Effector memory CD8-positive, alpha-beta T cell (primary cell): ENCODE data around the gene IL17REL.

Experiments used
- ATAC-seq: fragments of 150-1000 bp; cut with Tn5 transposase; replicated peaks from 2 replicates; pipeline ENCODE4 v1.10.0; 2021; ENCODE audit warnings: mild to moderate bottlenecking, moderate library complexity
- DNase-seq, 3 experiments: peaks; one replicate each; pipeline ENCODE4 v3.0.0; 2021
- H3K27ac Mint-ChIP-seq, 2 donors: one replicate each; pipeline ENCODE4 v1.8.0; 2022; ENCODE audit warnings: mild to moderate bottlenecking in 2 of 2, mixed read lengths in 2 of 2, moderate library complexity in 2 of 2
- H3K27me3 Mint-ChIP-seq, 2 donors: one replicate each; pipeline ENCODE4 v1.8.0; 2022; ENCODE audit warnings: mixed read lengths in 2 of 2
- H3K36me3 Mint-ChIP-seq: one replicate; pipeline ENCODE4 v1.8.0; 2022; ENCODE audit warnings: mild to moderate bottlenecking, moderate library complexity, mixed read lengths; ENCODE audit not compliant: insufficient read depth
- H3K4me1 Mint-ChIP-seq, 2 donors: one replicate each; pipeline ENCODE4 v1.8.0; 2022; ENCODE audit warnings: low read depth in 2 of 2, mixed read lengths in 2 of 2
- H3K4me3 Mint-ChIP-seq, 2 donors: one replicate each; pipeline ENCODE4 v1.8.0; 2022; ENCODE audit warnings: mild to moderate bottlenecking in 2 of 2, mixed read lengths in 2 of 2, moderate library complexity in 2 of 2
- H3K9me3 Mint-ChIP-seq, 2 donors: one replicate each; pipeline ENCODE4 v1.8.0; 2022; ENCODE audit warnings: mixed read lengths in 2 of 2
- total RNA-seq, 9 experiments: gene quantifications; one replicate each; lab custom pipeline; 2026; lab: John Stamatoyannopoulos, UW

The IL17REL gene
- total RNA-seq: 0 to 0.73 (median 0.11) reads per million in 9 experiments

DNA sequence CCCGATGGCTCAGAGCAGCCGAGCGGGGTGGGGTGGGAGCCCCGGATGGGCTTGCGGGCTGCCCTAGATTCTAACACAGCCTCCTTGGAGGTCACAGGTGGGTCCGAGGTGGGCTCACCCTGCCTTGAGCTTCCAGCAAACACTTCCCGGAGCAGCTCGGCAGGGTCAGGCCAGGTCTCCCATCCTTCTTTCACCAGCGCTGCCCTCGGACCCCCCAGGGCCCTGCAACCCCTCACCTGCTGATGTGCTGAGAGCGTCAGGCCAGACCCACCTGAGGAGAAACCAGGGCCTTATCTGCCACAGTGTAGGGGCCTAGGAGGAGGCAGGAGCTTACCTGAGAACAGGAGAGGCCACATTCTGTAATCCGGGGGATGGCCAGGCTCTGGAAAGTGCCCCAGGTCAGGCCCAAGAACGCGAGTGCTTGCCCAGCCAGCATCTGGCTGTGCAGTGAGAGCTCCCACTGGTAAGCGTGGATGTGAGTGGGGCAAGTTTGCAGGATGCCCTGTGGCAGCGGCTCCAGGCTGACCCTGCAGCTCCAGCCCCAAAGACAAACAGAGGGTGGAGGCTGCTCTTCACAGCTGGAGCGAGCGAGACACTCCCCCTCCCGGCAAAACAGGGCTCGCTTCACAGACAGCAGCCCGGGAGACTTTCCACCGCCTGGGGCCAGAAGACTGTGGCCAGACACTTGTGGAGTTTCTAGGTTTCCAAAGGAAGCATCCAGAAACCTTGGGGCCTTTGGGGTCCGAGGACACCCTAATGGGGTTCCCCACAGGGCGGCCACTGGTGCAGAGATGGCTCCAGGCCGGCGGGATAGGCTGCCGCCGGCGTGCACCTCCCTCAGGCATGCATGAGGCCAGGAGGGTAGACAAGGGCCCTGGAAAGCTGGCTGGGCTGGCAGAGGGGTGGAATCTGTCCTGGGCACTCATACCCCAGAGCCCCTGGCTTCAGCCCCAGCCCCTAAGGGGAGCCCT lies at the start of gene IL17REL:
Gene IL17REL, minus strand, starts transcription at position 555 of the 971 bp plus-strand sequence. Its CDS starts 119 bp downstream, at position 436.
- Mint-ChIP-seq H3K9me3 (no peaks in the 10 kb centered on the region), H3K4me3 (peak within 1 kb of the TSS; percentile 76 to 78), H3K27me3 (peaks cover 14 to 38% of the 10 kb centered on the region in 2 donors), H3K4me1 (peaks cover 13 to 30% of the 10 kb centered on the region in 2 donors), H3K27ac (peak within 1 kb of the TSS; percentile 73 to 85), H3K36me3 (peaks cover 3% of the 10 kb centered on the region)
- ATAC-seq: no peak
- DNase-seq: no peak

DNA sequence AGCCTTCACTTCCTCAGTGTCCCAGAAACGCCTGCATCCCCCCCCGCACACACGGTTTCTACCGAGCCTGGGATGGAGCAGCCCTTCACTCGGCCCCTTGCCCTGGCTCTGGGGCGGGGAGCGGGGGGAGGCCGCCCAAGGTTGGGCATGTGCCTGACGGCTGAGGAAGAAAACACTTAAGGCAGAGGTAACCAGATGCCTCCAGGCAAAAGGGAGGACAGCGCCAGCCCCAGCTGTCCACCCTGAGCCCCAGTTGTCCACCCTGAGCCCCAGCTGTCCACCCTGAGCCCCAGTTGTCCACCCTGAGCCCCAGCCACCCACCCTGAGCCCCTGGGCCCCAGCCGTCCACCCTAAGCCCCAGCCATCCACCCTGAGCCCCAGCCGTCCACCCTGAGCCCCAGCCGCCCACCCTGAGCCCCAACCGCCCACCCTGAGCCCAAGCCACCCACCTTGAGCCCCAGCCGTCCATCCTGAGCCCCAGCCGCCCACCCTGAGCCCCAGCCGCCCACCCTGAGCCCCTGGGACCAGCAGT lies 49.3 kb upstream of the IL17REL start:
- no peak overlapping the region for H3K27ac Mint-ChIP-seq
- ATAC-seq (no peak), DNase-seq (no peak)
- H3K4me1 Mint-ChIP-seq: no peaks in the 10 kb centered on the region
- H3K4me3 Mint-ChIP-seq: no peak overlapping the region
- no peaks in the 10 kb centered on the region for H3K9me3 Mint-ChIP-seq
- peaks cover 21 to 36% of the 10 kb centered on the region in 2 donors for H3K27me3 Mint-ChIP-seq
- H3K36me3 Mint-ChIP-seq: no peaks in the 10 kb centered on the region

DNA sequence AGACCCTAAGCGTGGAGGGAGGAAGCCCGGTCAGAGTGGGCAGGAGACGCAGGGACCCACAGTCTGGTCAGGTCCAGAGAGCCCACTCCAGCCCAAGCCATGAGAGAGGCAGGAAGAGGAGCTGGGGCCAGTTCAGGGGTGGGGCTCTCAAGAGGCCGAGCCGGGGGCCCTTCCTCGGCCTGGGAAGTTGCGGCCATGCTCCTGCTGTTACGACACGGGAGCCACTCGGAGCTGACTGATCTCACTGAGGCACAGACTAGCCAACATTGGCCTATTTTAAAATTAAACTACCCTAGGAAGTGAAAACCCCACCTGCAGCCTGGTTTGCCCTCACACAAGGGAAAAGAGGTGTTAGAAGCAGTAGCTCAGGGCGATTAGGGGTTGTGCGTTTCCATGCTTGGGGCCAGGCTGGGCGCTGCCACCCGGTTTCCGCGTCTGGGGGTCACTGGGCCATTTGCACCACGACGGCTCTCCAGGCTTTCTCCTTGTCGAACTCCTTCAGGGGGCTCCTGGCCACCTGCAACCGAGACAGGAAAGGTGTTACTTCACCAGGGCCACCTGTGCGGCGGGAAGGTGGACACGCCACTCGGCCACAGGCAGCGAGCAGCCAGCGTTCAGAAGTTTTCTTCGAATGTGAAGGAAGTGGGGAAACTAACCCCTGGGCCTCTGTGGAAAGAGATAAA lies 48.7 kb upstream of the IL17REL start:
- no peaks in the 10 kb centered on the region for H3K36me3 Mint-ChIP-seq
- H3K27ac Mint-ChIP-seq: no peak overlapping the region
- H3K4me1 Mint-ChIP-seq: no peaks in the 10 kb centered on the region
- no peaks in the 10 kb centered on the region for H3K9me3 Mint-ChIP-seq
- peaks cover 25 to 42% of the 10 kb centered on the region in 2 donors for H3K27me3 Mint-ChIP-seq
- DNase-seq (no peak), ATAC-seq (no peak)
- H3K4me3 Mint-ChIP-seq: no peak overlapping the region

DNA sequence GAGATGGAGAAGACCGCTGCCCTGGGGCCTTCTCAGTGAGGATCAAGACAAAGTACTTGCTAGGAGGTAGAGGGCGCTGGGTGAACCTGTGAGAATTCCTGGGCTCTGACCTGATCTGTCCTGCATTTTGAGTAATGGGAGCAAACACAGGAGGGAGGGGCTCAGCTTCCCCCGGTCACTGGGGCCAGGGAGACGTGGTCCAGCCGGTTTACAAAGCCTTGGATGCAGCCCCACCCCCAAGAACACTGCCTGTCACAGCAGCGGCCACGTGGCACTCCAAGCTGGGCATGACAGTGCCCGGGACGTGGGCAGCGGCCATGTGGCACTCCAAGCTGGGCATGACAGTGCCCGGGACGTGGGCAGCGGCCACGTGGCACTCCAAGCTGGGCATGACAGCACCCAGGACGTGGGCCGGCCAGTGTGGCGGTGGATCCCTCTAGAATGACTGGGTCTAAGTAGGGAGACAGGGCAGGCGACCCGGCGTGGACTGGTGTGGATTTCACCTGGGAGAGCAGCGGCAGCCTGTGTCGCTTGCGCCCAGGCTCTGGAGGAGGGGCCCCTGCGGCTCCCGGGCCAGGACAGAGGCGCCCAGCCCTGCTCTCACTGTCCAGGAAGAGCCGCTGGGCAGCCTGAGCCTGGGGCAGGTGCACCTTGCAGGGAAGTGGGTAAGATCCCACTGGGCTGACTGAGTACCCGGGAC lies 48.0 kb upstream of the IL17REL start:
- DNase-seq (no peak), ATAC-seq (no peak)
- Mint-ChIP-seq H3K27ac (no peak overlapping the region), H3K4me1 (no peaks in the 10 kb centered on the region), H3K4me3 (no peak overlapping the region), H3K27me3 (peaks cover 25 to 49% of the 10 kb centered on the region in 2 donors), H3K36me3 (no peaks in the 10 kb centered on the region), H3K9me3 (no peaks in the 10 kb centered on the region)

DNA sequence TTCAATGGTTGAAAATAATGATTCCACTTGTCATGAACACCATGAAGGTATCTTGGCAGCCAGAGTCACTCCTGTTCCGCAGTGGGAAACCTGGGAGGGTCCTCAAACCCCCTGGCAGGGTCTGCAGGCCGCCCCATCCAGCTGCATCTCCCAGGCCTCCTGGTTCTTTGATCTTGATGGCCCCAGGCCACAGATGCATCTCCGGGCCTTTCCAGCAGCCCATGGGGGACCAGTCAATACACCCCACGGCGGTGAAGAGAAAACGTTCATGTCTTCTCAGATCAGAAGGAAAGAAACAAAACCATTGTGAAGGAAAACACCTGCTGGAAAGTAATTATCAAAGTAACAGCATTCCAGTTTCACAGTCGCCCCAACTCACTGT lies 47.3 kb upstream of the IL17REL start:
- no peak overlapping the region for H3K27ac Mint-ChIP-seq
- H3K4me3 Mint-ChIP-seq: peak overlapping the region in 1 of 2 donors; percentile 15
- H3K36me3 Mint-ChIP-seq: no peaks in the 10 kb centered on the region
- no peaks in the 10 kb centered on the region for H3K4me1 Mint-ChIP-seq
- DNase-seq (no peak), ATAC-seq (no peak)
- peaks cover 31 to 56% of the 10 kb centered on the region in 2 donors for H3K27me3 Mint-ChIP-seq
- no peaks in the 10 kb centered on the region for H3K9me3 Mint-ChIP-seq

DNA sequence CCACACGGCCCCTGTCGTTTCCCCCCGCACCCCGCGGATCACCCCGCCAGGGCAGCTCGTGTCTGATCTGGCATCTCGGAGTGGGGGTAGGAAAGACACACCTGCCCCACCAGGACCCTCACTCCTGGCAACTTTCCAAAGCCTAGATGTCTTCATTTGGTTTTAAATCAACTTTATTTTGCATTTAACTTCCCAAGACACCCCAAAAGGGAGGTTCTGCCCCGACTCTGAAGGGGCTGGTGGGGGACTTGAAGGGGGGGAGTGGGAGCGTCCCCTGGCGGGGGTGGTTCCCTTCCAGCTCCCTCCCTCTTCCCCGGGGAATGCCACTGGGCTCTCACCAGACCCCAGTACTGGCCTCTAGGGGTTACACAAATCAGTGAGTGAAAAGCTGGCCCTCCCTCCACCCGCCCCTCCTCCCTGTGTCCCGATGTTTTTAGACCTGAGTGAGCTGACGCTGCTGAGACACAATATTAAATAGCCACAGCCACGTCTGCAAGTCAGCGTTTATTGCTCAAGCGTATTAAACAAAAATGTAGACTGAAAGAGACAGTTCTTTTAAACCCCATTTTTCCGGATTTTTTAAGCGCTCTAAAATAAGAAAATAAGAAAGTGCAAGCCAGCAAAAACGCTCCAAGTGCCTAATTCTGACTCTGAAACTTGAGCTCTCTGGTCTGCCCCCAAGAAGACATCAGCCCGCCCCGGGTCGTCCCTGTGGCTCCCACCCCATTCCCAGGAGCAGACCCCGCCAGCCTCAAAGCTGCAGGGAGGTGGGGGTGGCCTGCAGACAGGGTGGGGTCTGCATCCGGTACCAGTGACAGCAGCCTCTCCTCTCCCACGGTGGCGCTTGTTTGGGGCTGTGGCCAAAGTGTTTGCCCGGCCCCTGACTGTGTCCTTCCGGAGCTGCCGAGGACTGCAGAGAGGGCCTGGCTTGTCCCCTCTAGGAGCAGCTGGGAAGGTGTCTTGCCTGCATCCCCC lies 46.6 kb upstream of the IL17REL start:
- Mint-ChIP-seq H3K27ac (no peak overlapping the region), H3K4me1 (no peaks in the 10 kb centered on the region), H3K9me3 (no peaks in the 10 kb centered on the region), H3K36me3 (no peaks in the 10 kb centered on the region), H3K4me3 (peak overlapping the region in 1 of 2 donors; percentile 15), H3K27me3 (peaks cover 32 to 63% of the 10 kb centered on the region in 2 donors)
- ATAC-seq (no peak), DNase-seq (no peak)

DNA sequence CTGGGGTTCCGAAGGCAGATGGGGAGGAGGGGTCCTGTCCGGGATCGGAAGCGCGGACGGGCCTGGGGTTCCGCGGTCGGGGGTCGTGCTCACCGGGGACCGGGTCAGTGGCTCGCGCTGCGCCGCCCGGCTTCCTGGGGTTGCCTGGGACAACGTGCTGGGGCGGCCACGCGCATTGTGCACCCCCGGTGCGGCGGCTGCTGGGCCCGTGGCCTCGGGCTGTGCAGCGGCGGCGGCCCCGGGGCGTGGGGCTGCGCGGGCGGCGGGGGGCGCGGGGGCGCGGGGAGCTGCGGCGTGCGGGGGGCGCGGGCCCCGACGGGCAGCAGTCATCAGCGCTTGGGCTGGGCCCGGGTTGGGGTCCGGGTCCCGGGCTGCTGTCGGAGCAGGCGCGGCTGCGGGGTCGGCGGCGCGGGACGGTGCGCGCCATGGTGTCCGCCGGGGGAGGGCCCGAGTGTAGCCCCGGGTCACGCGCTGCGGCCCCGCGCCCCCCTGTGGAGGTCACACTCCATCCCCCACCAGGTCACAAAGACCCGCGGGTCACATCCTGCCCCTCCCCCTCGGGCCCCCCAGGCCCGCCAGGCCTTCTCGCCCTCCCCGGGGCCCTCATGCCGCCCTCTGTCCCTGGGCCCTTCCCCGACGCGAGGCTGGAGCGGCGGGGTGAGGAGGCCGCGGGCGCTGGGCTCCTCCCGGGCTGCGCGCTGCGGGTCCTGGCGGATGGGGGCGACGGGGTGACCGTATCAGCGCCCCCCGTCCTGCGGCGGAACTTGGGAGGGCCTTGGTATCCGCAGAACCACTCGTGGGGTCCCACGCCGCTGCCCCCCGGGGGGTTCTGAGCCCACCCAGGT lies 45.7 kb upstream of the IL17REL start, which contains the start of gene TTLL8:
Gene TTLL8, minus strand, starts transcription at position 238 of the 845 bp plus-strand sequence.
- Mint-ChIP-seq H3K4me3 (peak within 1 kb of the TSS in 1 of 2 donors; percentile 27), H3K27ac (no peak within 1 kb of the TSS), H3K9me3 (no peaks in the 10 kb centered on the region), H3K4me1 (no peaks in the 10 kb centered on the region), H3K36me3 (no peaks in the 10 kb centered on the region), H3K27me3 (peaks cover 32 to 71% of the 10 kb centered on the region in 2 donors)
- no peak for DNase-seq
- no peak for ATAC-seq

DNA sequence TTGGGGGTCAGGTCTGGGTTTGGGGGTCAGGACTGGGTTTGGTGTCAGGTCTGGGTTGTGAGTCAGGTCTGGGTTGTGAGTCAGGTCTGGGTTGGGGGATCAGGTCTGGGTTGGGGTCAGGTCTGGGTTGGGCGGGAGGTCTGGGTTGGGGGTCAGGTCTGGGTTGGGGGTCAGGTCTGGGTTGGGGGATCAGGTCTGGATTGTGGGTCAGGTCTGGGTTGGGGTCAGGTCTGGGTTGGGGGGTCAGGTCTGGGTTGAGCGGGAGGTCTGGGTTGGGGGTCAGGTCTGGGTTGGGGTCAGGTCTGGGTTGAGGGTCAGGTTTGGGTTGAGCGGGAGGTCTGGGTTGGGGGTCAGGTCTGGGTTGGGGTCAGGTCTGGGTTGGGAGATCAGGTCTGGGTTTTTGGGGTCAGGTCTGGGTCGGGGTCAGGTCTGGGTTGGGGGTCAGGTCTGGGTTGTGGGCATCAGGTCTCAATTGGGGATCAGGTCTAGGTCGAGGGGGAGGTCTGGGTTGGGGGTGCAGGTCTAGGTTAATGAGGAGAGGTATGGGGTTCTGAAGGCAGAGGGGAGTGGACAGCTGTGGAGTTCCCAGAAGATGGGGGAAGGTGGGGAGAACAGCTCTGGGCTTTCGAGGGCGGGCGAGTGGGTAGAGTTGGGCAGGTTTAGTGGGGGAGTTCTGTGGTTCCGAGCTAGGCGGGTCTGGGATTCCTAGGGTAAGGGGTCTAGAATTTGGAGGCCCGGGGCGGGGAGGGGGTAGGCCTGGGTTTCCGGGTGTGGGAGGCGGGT lies 44.9 kb upstream of the IL17REL start:
- ATAC-seq: no peak
- Mint-ChIP-seq H3K27me3 (peaks cover 33 to 71% of the 10 kb centered on the region in 2 donors), H3K4me3 (peak overlapping the region in 1 of 2 donors; percentile 27), H3K36me3 (no peaks in the 10 kb centered on the region), H3K27ac (no peak overlapping the region), H3K4me1 (no peaks in the 10 kb centered on the region), H3K9me3 (no peaks in the 10 kb centered on the region)
- DNase-seq: no peak

DNA sequence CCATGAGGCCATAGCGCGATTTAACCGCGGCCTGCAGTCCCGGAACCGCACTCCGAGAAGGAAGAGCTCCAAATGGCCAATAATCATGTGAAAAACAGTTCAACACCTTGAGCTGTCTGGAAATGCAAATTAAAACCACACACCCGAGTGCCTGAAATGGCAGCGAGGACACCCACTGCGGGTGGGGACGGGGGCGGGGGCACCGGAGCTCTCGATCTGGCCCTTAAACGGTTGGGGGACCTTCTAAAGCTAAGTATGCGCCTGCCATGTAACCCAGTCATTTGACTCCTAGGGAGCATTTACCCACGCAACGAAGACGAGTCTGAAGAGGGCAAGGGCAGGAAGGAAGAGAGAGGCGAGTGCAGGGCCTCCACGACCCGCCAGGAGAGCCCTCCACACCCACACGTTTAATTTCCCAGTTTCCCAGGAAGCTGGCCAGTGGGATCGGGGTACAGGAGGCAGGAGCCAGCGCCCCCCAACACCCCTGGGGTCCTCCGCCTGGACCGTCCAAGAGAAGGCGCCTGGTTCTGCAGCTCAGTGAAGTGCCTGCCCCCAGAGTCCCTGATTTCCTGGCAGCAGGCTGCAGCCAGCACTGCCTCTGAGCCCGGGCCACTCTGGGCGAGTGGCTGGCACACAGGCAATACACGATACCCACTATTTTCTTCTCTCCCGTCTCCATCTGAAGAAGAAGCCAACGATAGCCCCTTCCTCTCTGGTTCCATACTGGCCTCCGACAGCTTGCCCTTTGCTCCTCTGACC lies 43.8 kb upstream of the IL17REL start:
- peaks cover 44 to 74% of the 10 kb centered on the region in 2 donors for H3K27me3 Mint-ChIP-seq
- no peak overlapping the region for H3K4me3 Mint-ChIP-seq
- H3K36me3 Mint-ChIP-seq: no peaks in the 10 kb centered on the region
- H3K9me3 Mint-ChIP-seq: no peaks in the 10 kb centered on the region
- no peak for DNase-seq
- ATAC-seq: no peak
- no peaks in the 10 kb centered on the region for H3K4me1 Mint-ChIP-seq
- H3K27ac Mint-ChIP-seq: no peak overlapping the region

DNA sequence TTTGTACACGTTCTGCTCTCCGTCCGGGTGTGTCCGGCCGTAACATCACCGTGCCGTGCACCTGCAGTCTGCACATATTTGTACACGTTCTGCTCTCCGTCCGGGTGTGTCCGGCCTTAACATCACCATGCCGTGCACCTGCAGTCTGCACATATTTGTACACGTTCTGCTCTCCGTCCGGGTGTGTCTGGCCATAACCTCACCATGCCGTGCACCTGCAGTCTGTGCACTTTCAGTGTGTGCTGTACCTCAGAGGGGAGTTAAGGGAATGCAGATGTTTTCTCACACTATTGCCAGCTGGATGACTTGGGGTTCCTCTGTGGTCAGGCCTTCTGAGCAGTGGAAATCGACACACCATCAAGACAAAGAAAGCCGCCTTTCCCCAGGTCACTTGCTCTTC lies 41.3 kb upstream of the IL17REL start:
- DNase-seq (no peak), ATAC-seq (no peak)
- no peaks in the 10 kb centered on the region for H3K4me1 Mint-ChIP-seq
- no peaks in the 10 kb centered on the region for H3K9me3 Mint-ChIP-seq
- H3K27ac Mint-ChIP-seq: no peak overlapping the region
- no peaks in the 10 kb centered on the region for H3K36me3 Mint-ChIP-seq
- H3K27me3 Mint-ChIP-seq: peaks cover 34 to 61% of the 10 kb centered on the region in 2 donors
- H3K4me3 Mint-ChIP-seq: no peak overlapping the region
